GM18505 (cell line): ENCODE data around the gene EHMT1.

Experiments used
- ATAC-seq: cut with Tn5 transposase; IDR thresholded peaks from one replicate; pipeline ENCODE4 v1.9.1; 2021; ENCODE audit not compliant: unreplicated experiment
- POLR2A ChIP-seq: IDR thresholded peaks from 4 replicates; pipeline ENCODE4 v1.6.1; 2011; ENCODE audit warnings: borderline replicate concordance; ENCODE audit not compliant: insufficient read depth, insufficient read length; ENCODE audit errors: extremely low read depth

Gene EHMT1

GRCh38 chr9:137740312-137740711, 121.5 kb downstream of the EHMT1 start:
- TF ChIP-seq POLR2A: no peak

GRCh38 chr9:137741330-137741729, 122.5 kb downstream of the EHMT1 start:
- ATAC-seq: no peak
- no peak for TF ChIP-seq POLR2A

More at GRCh38 chr9:137740312-137740711, 121.5 kb downstream of the EHMT1 start:
- no peak for ATAC-seq

GRCh38 chr9:137742698-137743097, 123.9 kb downstream of the EHMT1 start:
- TF ChIP-seq POLR2A: no peak
- ATAC-seq: no peak

- TF ChIP-seq POLR2A: no peak
- no peak for ATAC-seq
Measured at GRCh38 chr9:137743695-137744094, 124.9 kb downstream of the EHMT1 start.

- TF ChIP-seq POLR2A: no peak
Measured at GRCh38 chr9:137744632-137745183, 125.9 kb downstream of the EHMT1 start.

GRCh38 chr9:137745541-137745991, 126.8 kb downstream of the EHMT1 start:
- peak; percentile 77 for ATAC-seq

More at GRCh38 chr9:137744632-137745183, 125.9 kb downstream of the EHMT1 start:
- no peak for ATAC-seq

GRCh38 chr9:137748311-137748710, 129.5 kb downstream of the EHMT1 start:
- no peak for ATAC-seq
- no peak for TF ChIP-seq POLR2A

More at GRCh38 chr9:137745541-137745991, 126.8 kb downstream of the EHMT1 start:
- TF ChIP-seq POLR2A: peak; percentile 35

GRCh38 chr9:137748741-137749140, 129.9 kb downstream of the EHMT1 start:
- no peak for TF ChIP-seq POLR2A
- ATAC-seq: no peak

- no peak for TF ChIP-seq POLR2A
- no peak for ATAC-seq
Measured at GRCh38 chr9:137749511-137749910, 130.7 kb downstream of the EHMT1 start.

- ATAC-seq: no peak
- no peak for TF ChIP-seq POLR2A
Measured at GRCh38 chr9:137750007-137750406, 131.2 kb downstream of the EHMT1 start.

GRCh38 chr9:137750566-137750965, 131.8 kb downstream of the EHMT1 start:
- TF ChIP-seq POLR2A: no peak
- no peak for ATAC-seq

- TF ChIP-seq POLR2A: no peak
- no peak for ATAC-seq
Measured at GRCh38 chr9:137751616-137752015, 132.8 kb downstream of the EHMT1 start.

- ATAC-seq: no peak
- no peak for TF ChIP-seq POLR2A
Measured at GRCh38 chr9:137752426-137752825, 133.6 kb downstream of the EHMT1 start.

GRCh38 chr9:137753192-137753765, 134.5 kb downstream of the EHMT1 start:
- no peak for TF ChIP-seq POLR2A
- no peak for ATAC-seq

GRCh38 chr9:137755261-137755927, 136.6 kb downstream of the EHMT1 start:
- ATAC-seq: no peak
- TF ChIP-seq POLR2A: no peak
